ENCODE measurements around the gene NBAS.

The NBAS gene

GRCh38 chr2:15242936-15243461 is 318.1 kb downstream of the NBAS start:
- DNase-seq (ENCODE audit: low read depth in 2 of 2): no peak
- H3K4me3 ChIP-seq (replicated peaks in 1 of 2; ENCODE audit: low read depth in 2 of 2, low read length in 2 of 2): no peak overlapping the region
- TF ChIP-seq CTCF (IDR thresholded peaks at IDR 0.05; ENCODE audit: low read depth, low read length): no peak

DNA sequence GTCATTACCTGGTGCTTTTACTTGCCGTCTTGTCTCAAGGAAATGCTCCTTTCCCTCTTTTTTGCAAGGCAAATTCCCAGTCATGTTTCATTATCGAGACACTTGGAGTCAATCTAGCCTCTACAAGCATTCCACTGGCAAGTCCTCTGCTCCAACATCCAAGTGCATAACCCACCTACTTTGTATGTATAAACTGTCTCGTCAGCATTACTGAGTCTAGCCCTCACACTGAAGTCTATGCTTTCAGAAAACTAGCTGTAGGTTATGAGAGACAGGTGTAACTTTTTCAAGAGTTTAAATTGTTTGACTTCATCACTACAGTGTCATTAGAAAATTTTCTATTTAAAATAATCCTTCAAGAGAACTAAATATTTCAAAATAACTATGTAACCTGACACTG is 319.2 kb downstream of the NBAS start:
- no peak for DNase-seq (ENCODE audit: low read depth in 2 of 2)
- H3K4me3 ChIP-seq (replicated peaks in 1 of 2; ENCODE audit: low read depth in 2 of 2, low read length in 2 of 2): no peak overlapping the region
- no peak for TF ChIP-seq CTCF (IDR thresholded peaks at IDR 0.05; ENCODE audit: low read depth, low read length)

GRCh38 chr2:15241201-15241600 is 319.9 kb downstream of the NBAS start:
- TF ChIP-seq CTCF (IDR thresholded peaks at IDR 0.05; ENCODE audit: low read depth, low read length): no peak
- peak in 1 of 2 donors; percentile 31 for DNase-seq (ENCODE audit: low read depth in 2 of 2)
- H3K4me3 ChIP-seq (replicated peaks in 1 of 2; ENCODE audit: low read depth in 2 of 2, low read length in 2 of 2): no peak overlapping the region

DNA sequence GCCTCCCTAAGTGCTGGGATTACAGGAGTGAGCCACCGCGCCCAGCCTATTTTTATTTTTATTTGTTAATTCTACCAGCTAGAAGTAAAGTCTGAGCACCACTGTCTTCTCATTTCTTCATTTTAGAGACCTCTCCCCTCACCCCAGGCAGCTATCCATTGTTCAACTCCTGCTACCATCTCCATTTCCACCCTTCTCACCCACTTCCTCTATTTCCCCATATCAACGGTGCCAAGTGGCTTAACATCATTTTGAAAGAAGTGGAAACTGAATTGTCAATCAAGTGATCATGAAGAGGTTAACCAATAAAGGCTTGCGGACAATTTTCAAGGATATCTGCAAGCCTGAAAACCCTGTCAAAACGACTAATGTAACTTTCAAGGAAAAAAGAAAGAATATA is 323.1 kb downstream of the NBAS start:
- TF ChIP-seq CTCF (IDR thresholded peaks at IDR 0.05; ENCODE audit: low read depth, low read length): no peak
- DNase-seq (ENCODE audit: low read depth in 2 of 2): no peak
- no peak overlapping the region for H3K4me3 ChIP-seq (replicated peaks in 1 of 2; ENCODE audit: low read depth in 2 of 2, low read length in 2 of 2)

- H3K4me3 ChIP-seq (replicated peaks in 1 of 2; ENCODE audit: low read depth in 2 of 2, low read length in 2 of 2): no peak overlapping the region
- TF ChIP-seq CTCF (IDR thresholded peaks at IDR 0.05; ENCODE audit: low read depth, low read length): no peak
- DNase-seq (ENCODE audit: low read depth in 2 of 2): no peak
Observed at GRCh38 chr2:15230599-15231192, 330.4 kb downstream of the NBAS start.

- no peak for DNase-seq (ENCODE audit: low read depth in 2 of 2)
- H3K4me3 ChIP-seq (replicated peaks in 1 of 2; ENCODE audit: low read depth in 2 of 2, low read length in 2 of 2): no peak overlapping the region
- no peak for TF ChIP-seq CTCF (IDR thresholded peaks at IDR 0.05; ENCODE audit: low read depth, low read length)
Observed at GRCh38 chr2:15226661-15227060, 334.5 kb downstream of the NBAS start.

DNA sequence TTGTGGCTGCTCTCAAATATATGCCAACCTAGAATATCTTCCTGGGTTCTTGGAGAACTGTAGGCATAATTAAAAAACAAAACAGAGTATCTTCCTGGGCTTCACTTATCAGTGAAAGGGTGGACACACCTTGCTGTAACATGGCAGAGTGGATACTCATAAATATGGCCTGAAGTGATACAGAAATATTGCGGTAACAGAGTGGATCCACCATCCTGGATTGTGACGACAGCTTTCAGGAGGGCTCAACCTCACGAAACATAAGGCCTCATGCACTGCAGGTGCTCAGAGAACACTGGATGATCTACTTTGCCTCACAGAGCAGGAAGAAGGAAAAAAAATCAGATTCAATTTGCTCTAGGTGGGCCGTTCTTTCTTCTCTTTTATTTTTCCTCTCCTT is 336.0 kb downstream of the NBAS start:
- no peak overlapping the region for H3K4me3 ChIP-seq (replicated peaks in 1 of 2; ENCODE audit: low read depth in 2 of 2, low read length in 2 of 2)
- TF ChIP-seq CTCF (IDR thresholded peaks at IDR 0.05; ENCODE audit: low read depth, low read length): no peak

More for the DNA sequence above, 336.0 kb downstream of the NBAS start:
- DNase-seq (ENCODE audit: low read depth in 2 of 2): no peak

Measured in cardiac fibroblast (primary cell).